GM21723 (cell line): ENCODE data around the gene STARD8.

Experiments used
- ATAC-seq: cut with Tn5 transposase; IDR thresholded peaks from one replicate; pipeline ENCODE4 v1.9.1; 2021; ENCODE audit warnings: mild to moderate bottlenecking, moderate library complexity; ENCODE audit not compliant: unreplicated experiment

The STARD8 gene

GRCh38 chrX:68748030-68748429, 100.6 kb downstream of the STARD8 start:
- no peak for ATAC-seq

GRCh38 chrX:68749426-68749825, 102.0 kb downstream of the STARD8 start:
- ATAC-seq, result no peak

- no peak for ATAC-seq
Measured at GRCh38 chrX:68750316-68750715, 102.8 kb downstream of the STARD8 start.

GRCh38 chrX:68751372-68751771, 103.9 kb downstream of the STARD8 start:
- no peak for ATAC-seq

GRCh38 chrX:68753218-68753617, 105.8 kb downstream of the STARD8 start:
- no peak for ATAC-seq

GRCh38 chrX:68754406-68754805, 106.9 kb downstream of the STARD8 start:
- ATAC-seq, result no peak

GRCh38 chrX:68755616-68756125, 108.2 kb downstream of the STARD8 start:
- no peak for ATAC-seq

GRCh38 chrX:68757331-68757730, 109.9 kb downstream of the STARD8 start:
- ATAC-seq, result no peak

GRCh38 chrX:68757731-68758130, 110.3 kb downstream of the STARD8 start:
- no peak for ATAC-seq

- no peak for ATAC-seq
Measured at GRCh38 chrX:68758671-68759070, 111.2 kb downstream of the STARD8 start.

GRCh38 chrX:68761086-68761485, 113.6 kb downstream of the STARD8 start:
- no peak for ATAC-seq

- ATAC-seq, result no peak
Measured at GRCh38 chrX:68762766-68763165, 115.3 kb downstream of the STARD8 start.

GRCh38 chrX:68763481-68763880, 116.0 kb downstream of the STARD8 start:
- no peak for ATAC-seq
